Brain pericyte (primary cell): ENCODE measurements around the gene PTPRR.

Experiments used
- DNase-seq: peaks from one replicate; pipeline ENCODE4 v3.0.0-alpha.2; 2012; ENCODE audit warnings: low read depth, low spot score

PTPRR gene

GRCh38 chr12:70918321-70918720 is 2.2 kb downstream of the PTPRR start:
- no peak for DNase-seq

DNA sequence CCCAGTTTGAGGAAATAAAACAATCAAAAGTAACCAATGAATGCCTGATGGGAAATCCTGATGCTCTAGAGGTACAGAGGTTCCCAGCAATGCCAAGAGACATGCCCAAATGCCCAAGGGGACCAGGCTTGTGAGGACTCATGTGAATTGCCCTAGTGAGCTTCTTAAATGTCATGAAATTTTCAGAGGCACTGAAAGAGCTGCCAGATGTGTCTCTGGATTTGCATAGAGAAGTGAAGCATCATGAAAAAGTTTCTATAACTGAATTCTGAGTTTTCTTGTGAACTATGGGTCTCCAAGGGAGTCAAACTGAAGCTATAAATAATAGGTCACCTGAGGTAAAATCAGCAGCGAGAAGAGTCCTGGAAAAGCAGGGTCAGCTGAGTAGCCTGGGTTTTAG is 9.9 kb downstream of the PTPRR start:
- no peak for DNase-seq

GRCh38 chr12:70908978-70909377 is 11.6 kb downstream of the PTPRR start:
- DNase-seq, result no peak

GRCh38 chr12:70907412-70907811 is 13.1 kb downstream of the PTPRR start:
- DNase-seq, result no peak

- no peak for DNase-seq
These were observed 24.6 kb downstream of the PTPRR start for GRCh38 chr12:70895956-70896355.

DNA sequence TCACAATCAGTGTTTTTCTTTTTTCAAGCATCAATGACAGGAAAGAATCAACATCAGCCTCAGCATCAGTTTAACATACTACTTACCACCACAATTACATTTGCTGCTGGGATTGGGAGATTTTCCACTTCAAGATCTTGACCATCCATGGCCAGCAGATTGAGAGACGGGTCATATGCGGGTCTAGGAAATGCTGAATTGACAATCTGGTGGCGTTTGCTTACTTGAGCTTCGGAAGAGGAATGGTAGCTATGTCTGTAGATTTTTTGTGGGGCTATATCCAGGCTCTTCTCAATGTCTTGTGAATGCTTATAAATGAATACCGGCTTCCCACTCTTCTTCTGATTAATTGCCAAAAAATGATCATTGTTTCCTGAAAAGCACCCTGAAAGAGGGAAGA is 27.9 kb downstream of the PTPRR start:
- DNase-seq, result no peak

- DNase-seq, result no peak
These were observed 29.4 kb downstream of the PTPRR start for GRCh38 chr12:70890895-70891832.

DNA sequence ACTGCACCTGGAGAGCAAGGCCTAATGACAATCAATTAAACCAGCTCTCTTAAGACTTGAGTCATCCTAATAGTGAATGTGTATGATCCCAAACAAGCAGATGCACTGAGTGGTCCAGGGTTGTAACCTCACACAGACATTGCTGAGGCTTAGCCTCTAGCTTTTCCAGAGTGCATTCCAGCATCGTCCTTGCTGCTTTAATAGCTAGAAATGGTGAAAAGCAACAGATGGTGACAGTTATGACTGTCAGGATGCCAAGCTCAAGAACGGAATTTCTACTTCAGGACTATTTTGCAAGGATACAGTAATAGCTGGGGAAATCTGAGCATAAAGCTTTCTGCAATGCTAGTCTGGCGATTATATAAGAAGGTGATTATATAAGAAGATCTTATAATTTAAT is 34.6 kb downstream of the PTPRR start:
- no peak for DNase-seq

DNA sequence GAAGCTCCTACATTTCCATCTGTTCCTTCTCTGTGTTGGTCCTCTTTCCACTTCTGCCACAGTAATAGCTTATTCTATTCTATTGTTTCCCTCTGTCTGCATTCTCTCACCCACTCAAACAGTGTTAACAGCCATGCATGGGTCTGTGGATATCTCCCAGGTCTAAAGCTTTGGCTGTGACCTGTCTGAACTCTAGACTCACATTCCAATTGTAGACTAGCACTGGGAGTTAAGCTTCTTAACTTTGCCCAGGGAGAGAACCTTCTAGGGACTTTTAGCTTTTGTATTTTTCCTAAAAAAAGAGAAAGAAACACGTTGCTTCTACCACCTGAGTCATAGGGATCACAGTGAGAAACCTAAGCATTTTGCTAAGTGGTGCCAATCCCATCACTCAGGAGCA is 36.7 kb downstream of the PTPRR start:
- DNase-seq, result no peak

DNA sequence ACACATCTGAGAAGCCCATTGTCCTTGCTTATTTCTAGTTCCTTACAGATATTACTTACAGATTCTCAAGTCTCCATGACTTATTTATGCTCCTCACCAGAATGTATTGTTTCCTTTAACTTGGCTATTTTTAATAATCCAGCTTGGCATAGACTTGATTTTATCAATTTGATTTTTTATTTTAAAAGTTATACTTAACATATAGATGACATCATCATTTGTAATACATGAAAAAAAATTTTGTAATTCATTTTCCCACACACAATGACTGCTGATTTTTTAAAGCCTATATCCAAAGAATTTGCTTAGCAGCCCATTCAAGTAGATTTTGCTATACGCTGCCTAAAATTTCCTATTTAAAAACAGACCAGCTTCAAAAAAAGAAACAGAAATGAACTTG is 39.8 kb downstream of the PTPRR start:
- DNase-seq, result no peak

GRCh38 chr12:70876952-70877351 is 43.6 kb downstream of the PTPRR start:
- DNase-seq, result no peak

- no peak for DNase-seq
These were observed 44.9 kb downstream of the PTPRR start for GRCh38 chr12:70875628-70876027.

GRCh38 chr12:70854881-70855568 is 65.5 kb downstream of the PTPRR start:
- DNase-seq, result no peak

- no peak for DNase-seq
These were observed 66.4 kb downstream of the PTPRR start for GRCh38 chr12:70854138-70854537.

GRCh38 chr12:70853326-70853725 is 67.2 kb downstream of the PTPRR start:
- no peak for DNase-seq

- DNase-seq, result no peak
These were observed 68.0 kb downstream of the PTPRR start for GRCh38 chr12:70852416-70853150.

GRCh38 chr12:70849265-70849960 is 71.1 kb downstream of the PTPRR start:
- no peak for DNase-seq

GRCh38 chr12:70847871-70848270 is 72.7 kb downstream of the PTPRR start:
- DNase-seq, result no peak

DNA sequence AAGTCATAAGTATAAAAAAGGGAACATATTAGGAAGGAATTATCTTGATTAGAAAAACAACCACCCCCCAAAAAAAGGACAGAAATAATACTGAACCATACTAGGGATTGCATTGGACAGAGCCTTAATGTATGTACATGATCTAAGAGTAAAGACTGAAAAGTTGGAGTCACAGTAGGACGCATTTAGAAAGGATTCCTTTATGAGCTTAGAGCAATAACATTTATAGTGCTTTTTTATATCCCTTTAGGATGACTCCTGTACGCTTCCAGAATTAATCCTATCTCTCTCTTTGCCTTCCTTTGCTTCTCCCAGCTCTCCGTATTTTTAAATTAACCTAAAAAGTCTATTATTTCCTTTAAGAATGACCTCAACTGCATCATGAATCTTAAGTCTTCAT is 75.3 kb downstream of the PTPRR start:
- DNase-seq, result no peak

GRCh38 chr12:70843363-70843762 is 77.2 kb downstream of the PTPRR start:
- DNase-seq, result no peak

GRCh38 chr12:70842942-70843341 is 77.6 kb downstream of the PTPRR start:
- no peak for DNase-seq

DNA sequence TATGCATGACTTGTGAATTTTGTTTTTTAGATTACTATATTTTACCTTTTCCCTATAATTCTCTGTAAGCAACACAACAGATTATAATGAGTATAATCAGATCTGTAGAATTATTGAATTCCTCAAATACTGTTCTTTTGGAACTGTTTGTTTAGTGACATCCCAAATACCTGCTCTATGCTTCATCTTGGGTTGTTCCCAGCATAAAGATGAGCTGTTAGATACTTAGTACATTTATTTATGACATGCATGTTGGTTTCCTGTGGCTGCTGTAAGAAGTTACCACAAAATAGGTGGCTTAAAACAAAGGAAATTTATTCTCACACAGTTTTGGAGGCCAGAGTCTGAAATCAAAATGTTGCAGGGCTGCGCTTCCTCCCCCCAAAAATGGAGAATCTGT is 78.4 kb downstream of the PTPRR start:
- no peak for DNase-seq
